Mesendoderm (in vitro differentiated cells): Measurements from ENCODE around the gene ACTG2.

Source experiments
- DNase-seq: peaks from one replicate; pipeline ENCODE4 v3.0.0; 2013
- H2AK5ac ChIP-seq: 2 replicates; pipeline ENCODE4 v1.6.1; 2013; ENCODE audit warnings: low read length, inconsistent platforms
- H2BK120ac ChIP-seq: 2 replicates; pipeline ENCODE4 v1.6.1; 2013; ENCODE audit warnings: low read depth, mild to moderate bottlenecking, low read length, moderate library complexity, mixed read lengths
- H2BK15ac ChIP-seq: replicated peaks from 2 replicates; pipeline ENCODE4 v1.6.1; 2013; ENCODE audit warnings: low read depth, mild to moderate bottlenecking, moderate library complexity
- H2BK5ac ChIP-seq: 2 replicates; pipeline ENCODE4 v1.6.1; 2013; ENCODE audit warnings: low read length, inconsistent platforms
- H3K18ac ChIP-seq: 2 replicates; pipeline ENCODE4 v1.6.1; 2013; ENCODE audit warnings: mild to moderate bottlenecking, low read length, mixed read lengths
- H3K23ac ChIP-seq: one replicate; pipeline ENCODE4 v1.6.1; 2013; ENCODE audit warnings: low read length
- H3K27ac ChIP-seq: 2 replicates; pipeline ENCODE4 v1.5.1; 2013; ENCODE audit warnings: low read depth, mild to moderate bottlenecking, inconsistent platforms, low read length, moderate library complexity
- H3K27me3 ChIP-seq: 2 replicates; pipeline ENCODE4 v1.6.1; 2013; ENCODE audit warnings: low read length, control low read depth, mild to moderate bottlenecking, inconsistent platforms; ENCODE audit not compliant: insufficient read depth, poor library complexity
- H3K36me3 ChIP-seq: 2 replicates; pipeline ENCODE4 v1.6.1; 2013; ENCODE audit warnings: low read length, inconsistent platforms; ENCODE audit not compliant: control insufficient read depth, insufficient read depth
- H3K4ac ChIP-seq: one replicate; pipeline ENCODE4 v1.6.1; 2013; ENCODE audit warnings: low read depth, mild to moderate bottlenecking, low read length, moderate library complexity
- H3K4me1 ChIP-seq: 2 replicates; pipeline ENCODE4 v1.6.1; 2013; ENCODE audit warnings: low read depth, low read length, inconsistent platforms; ENCODE audit not compliant: control insufficient read depth
- H3K4me2 ChIP-seq: 2 replicates; pipeline ENCODE4 v1.6.1; 2013; ENCODE audit warnings: low read length
- H3K4me3 ChIP-seq: 2 replicates; pipeline ENCODE4 v1.5.1; 2013; ENCODE audit warnings: mild to moderate bottlenecking, low read length
- H3K56ac ChIP-seq: one replicate; pipeline ENCODE4 v1.6.1; 2013; ENCODE audit warnings: low read length
- H3K79me1 ChIP-seq: 2 replicates; pipeline ENCODE4 v1.6.1; 2013; ENCODE audit warnings: low read length, inconsistent platforms
- H3K79me2 ChIP-seq: 2 replicates; pipeline ENCODE4 v1.6.1; 2013; ENCODE audit warnings: mild to moderate bottlenecking, low read length; ENCODE audit not compliant: control insufficient read depth, insufficient read depth
- H3K9ac ChIP-seq: 2 replicates; pipeline ENCODE4 v1.6.1; 2013; ENCODE audit warnings: low read length, inconsistent platforms
- H4K5ac ChIP-seq: one replicate; pipeline ENCODE4 v1.6.1; 2013; ENCODE audit warnings: low read length
- H4K8ac ChIP-seq: one replicate; pipeline ENCODE4 v1.6.1; 2013; ENCODE audit warnings: low read depth, mild to moderate bottlenecking, control low read depth, low read length, moderate library complexity
- WGBS: extraction: QIAGEN DNeasy Blood & Tissue Kit; methylation state at CpG from one replicate; pipeline ENCODE4 v1.1.7; 2013; ENCODE audit warnings: low lambda C conversion rate, missing lambda C conversion rate; ENCODE audit not compliant: insufficient coverage; ENCODE audit errors: extremely low coverage; 5-methylcytosine and 5-hydroxymethylcytosine counted together

ACTG2 gene

DNA sequence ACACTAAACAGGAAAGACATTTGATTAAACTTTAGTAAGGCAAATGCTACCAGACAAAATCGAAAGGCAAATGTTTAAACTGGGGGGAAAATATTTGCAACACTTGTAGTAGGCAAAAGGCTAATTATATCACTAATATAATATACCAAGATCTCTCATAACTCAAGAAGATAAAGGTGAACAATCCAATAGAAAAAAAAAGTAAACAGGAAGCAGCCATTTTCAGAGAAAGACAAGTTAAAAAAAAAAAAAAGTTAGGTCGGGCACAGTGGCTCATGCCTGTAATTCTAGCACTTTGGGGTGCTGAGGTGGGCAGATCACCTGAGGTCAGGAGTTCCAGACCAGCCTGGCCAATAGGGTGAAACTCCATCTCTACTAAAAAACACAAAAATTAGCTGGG lies 4.4 kb upstream of the ACTG2 start:
- Histone ChIP-seq H3K4me2 (no peak overlapping the region), H4K5ac (no peak overlapping the region), H2BK120ac (no peak overlapping the region), H3K79me1 (no peaks in the 10 kb centered on the region), H3K23ac (no peak overlapping the region), H3K27me3 (no peaks in the 10 kb centered on the region), H3K36me3 (no peaks in the 10 kb centered on the region), H2AK5ac (no peak overlapping the region), H3K9ac (no peak overlapping the region), H3K4me1 (no peaks in the 10 kb centered on the region), H2BK15ac (no peak overlapping the region), H4K8ac (no peak overlapping the region), H3K27ac (no peak overlapping the region), H2BK5ac (no peak overlapping the region), H3K79me2 (no peaks in the 10 kb centered on the region), H3K56ac (no peak overlapping the region), H3K4ac (no peak overlapping the region), H3K4me3 (no peak overlapping the region), H3K18ac (no peak overlapping the region)
- WGBS, result no CpG with 5 or more reads among the region's 2 CpGs
- DNase-seq, result no peak

DNA sequence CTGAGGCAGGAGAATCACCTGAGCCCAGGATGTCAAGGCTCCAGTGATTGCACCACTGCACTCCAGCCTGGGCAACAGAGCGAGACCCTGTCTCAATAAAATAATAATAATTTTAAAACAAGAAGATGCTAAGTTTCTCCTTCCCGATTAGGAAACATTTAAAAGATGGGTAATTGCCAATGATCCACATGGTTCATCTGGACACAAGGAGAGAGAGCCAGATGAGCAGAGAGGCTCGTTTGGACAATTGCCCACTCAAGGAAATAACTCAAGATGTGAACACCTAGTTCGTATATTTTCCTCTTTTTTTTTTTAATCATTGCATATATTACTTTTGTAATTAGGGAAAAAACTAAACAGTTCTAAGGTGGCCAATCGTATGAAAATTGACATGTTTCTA lies 3.6 kb upstream of the ACTG2 start:
- Histone ChIP-seq H2BK15ac (no peak overlapping the region), H3K27ac (no peak overlapping the region), H3K4ac (no peak overlapping the region), H3K23ac (no peak overlapping the region), H4K5ac (no peak overlapping the region), H3K18ac (no peak overlapping the region), H3K4me2 (no peak overlapping the region), H2BK5ac (no peak overlapping the region), H3K79me1 (no peaks in the 10 kb centered on the region), H2AK5ac (no peak overlapping the region), H3K79me2 (no peaks in the 10 kb centered on the region), H3K27me3 (no peaks in the 10 kb centered on the region), H3K4me1 (no peaks in the 10 kb centered on the region), H4K8ac (no peak overlapping the region), H3K56ac (no peak overlapping the region), H3K4me3 (no peak overlapping the region), H2BK120ac (no peak overlapping the region), H3K36me3 (no peaks in the 10 kb centered on the region), H3K9ac (no peak overlapping the region)
- no peak for DNase-seq
- WGBS, result no CpG with 5 or more reads among the region's 5 CpGs

DNA sequence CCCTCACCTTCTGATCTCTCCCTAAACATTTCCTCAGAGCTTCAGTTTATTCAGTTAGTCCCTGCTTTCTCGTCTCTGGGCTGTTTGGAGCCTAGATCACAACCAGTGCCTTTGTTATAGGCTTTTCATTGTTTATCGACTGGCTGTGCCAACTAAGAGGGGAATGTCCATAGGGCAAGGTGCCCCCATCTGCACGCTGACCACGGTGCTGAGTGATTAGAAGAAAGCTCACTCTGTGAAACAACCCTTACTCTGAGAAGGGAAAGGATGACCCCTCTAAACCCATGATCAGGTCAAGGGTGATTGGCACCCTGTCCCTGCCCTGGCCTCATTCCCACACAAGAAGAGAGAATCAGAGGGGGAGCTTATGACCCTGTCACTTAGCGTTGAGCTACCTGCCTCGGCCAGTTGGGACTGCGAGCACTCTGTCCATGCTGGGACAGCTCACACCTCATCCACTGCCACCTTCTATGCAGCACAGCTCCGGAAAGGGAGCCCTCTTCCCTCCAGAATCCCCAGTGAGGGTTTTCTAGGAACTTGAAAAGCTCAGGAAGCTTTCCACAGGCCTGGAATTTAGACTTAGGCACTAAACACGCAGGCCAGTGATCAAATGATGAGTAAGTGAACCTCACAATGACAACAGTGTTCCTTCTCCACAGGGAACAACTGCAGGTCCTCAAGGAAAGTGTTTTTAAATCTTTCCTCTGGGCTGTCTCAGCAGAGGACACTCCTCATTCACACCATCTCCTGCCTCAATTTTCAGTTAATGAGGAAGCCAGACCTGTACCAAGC lies 2.3 kb upstream of the ACTG2 start:
- Histone ChIP-seq H2BK15ac (no peak overlapping the region), H3K4me2 (no peak overlapping the region), H3K4me3 (no peak overlapping the region), H3K23ac (no peak overlapping the region), H3K18ac (no peak overlapping the region), H3K4ac (no peak overlapping the region), H3K56ac (no peak overlapping the region), H3K9ac (no peak overlapping the region), H4K8ac (no peak overlapping the region), H2BK120ac (no peak overlapping the region), H3K79me1 (no peaks in the 10 kb centered on the region), H3K27me3 (no peaks in the 10 kb centered on the region), H3K4me1 (no peaks in the 10 kb centered on the region), H3K27ac (no peak overlapping the region), H3K79me2 (no peaks in the 10 kb centered on the region), H2AK5ac (no peak overlapping the region), H3K36me3 (no peaks in the 10 kb centered on the region), H4K5ac (no peak overlapping the region), H2BK5ac (no peak overlapping the region)
- DNase-seq, result no peak
- WGBS, result no CpG with 5 or more reads among the region's 9 CpGs

DNA sequence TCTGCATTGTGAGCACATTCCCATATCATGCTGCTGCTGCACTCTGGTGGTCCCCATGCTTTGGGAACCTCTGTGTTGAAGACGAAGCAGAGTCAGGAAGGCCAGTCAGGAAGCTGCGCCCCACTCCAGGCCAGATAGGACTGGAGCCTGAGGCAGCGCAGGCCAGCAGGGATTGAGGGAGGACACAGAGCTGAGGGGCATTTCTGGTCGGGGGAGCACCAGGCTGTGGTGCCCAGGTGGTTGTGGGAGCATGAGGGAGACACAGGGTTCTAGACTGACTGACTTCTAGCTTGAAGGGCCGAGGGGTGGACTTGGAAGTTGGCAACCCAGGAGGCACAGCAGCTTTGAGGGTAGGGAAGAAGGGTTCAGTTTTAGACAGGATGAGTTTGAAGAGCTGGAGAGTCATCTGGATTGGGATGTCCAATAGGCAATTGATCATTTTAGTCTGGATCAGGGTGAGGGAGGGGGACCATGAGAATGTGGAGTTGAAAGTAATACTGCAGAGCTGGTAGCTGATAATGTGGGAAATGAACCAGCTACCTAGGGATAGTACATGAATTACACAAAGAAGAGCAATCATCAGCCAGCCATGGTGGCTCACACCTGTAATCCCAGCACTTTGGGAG lies 1.4 kb upstream of the ACTG2 start:
- Histone ChIP-seq H3K4ac (no peak overlapping the region), H3K23ac (no peak overlapping the region), H3K56ac (no peak overlapping the region), H3K36me3 (no peaks in the 10 kb centered on the region), H4K8ac (no peak overlapping the region), H3K4me3 (no peak overlapping the region), H2BK15ac (no peak overlapping the region), H2AK5ac (no peak overlapping the region), H3K79me1 (no peaks in the 10 kb centered on the region), H2BK5ac (no peak overlapping the region), H3K4me2 (no peak overlapping the region), H3K18ac (no peak overlapping the region), H3K79me2 (no peaks in the 10 kb centered on the region), H3K4me1 (no peaks in the 10 kb centered on the region), H3K27me3 (no peaks in the 10 kb centered on the region), H2BK120ac (no peak overlapping the region), H3K9ac (no peak overlapping the region), H4K5ac (no peak overlapping the region), H3K27ac (no peak overlapping the region)
- WGBS, result no CpG with 5 or more reads among the region's 5 CpGs
- DNase-seq, result no peak

DNA sequence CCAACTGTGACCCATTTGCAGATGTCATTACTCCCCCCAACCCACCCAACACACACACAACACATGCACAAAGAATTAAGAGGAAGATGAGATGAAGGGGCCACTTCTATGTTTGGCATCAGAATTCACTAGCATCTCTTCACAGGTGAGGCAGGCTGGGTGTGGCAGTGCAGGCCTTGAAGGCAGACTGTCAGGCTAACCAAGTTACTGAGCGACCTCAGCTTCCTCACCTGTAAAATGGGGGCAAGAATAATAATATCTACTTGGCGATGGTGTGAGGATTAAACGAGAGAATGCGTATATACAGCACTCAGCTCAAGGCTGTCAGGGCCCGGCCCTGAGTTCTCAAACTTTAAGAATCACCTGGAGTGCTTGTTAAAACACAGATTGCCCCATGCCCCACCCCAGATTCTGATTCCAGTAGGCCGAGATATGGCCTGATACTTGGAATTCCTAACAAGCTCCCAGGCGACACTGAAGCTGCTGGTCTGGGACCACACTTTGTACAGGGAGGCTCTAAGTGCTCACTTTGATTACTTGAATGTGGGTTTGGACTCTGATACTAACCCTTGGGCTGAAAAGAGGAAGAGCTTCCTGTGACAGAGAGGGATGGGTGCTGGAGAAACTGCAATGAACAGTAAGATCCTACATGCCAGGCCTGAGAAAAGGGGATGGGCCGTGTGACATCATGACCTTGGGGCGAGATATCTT lies 1.1 kb downstream of the ACTG2 start:
- Histone ChIP-seq H3K4me2 (no peak overlapping the region), H3K9ac (no peak overlapping the region), H3K18ac (no peak overlapping the region), H4K8ac (no peak overlapping the region), H3K56ac (no peak overlapping the region), H3K4ac (no peak overlapping the region), H2BK5ac (no peak overlapping the region), H4K5ac (no peak overlapping the region), H3K36me3 (no peaks in the 10 kb centered on the region), H3K79me2 (no peaks in the 10 kb centered on the region), H3K4me3 (no peak overlapping the region), H3K27me3 (no peaks in the 10 kb centered on the region), H3K23ac (no peak overlapping the region), H3K79me1 (no peaks in the 10 kb centered on the region), H2AK5ac (no peak overlapping the region), H3K27ac (no peak overlapping the region), H3K4me1 (no peaks in the 10 kb centered on the region), H2BK120ac (no peak overlapping the region), H2BK15ac (no peak overlapping the region)
- no CpG with 5 or more reads among the region's 9 CpGs for WGBS
- no peak for DNase-seq
